ENCODE results near the gene GRIN2A.

The GRIN2A gene

GRCh38 chr16:9801651-9802050 lies 380.6 kb downstream of the GRIN2A start:
- DNase-seq, result no peak

- DNase-seq, result no peak
Measured at GRCh38 chr16:9800186-9800738, 382.0 kb downstream of the GRIN2A start.

- no peak for DNase-seq
Measured at GRCh38 chr16:9798952-9799580, 383.2 kb downstream of the GRIN2A start.

GRCh38 chr16:9798474-9798873 lies 383.8 kb downstream of the GRIN2A start:
- DNase-seq, result no peak

GRCh38 chr16:9797306-9797705 lies 384.9 kb downstream of the GRIN2A start:
- DNase-seq, result no peak

GRCh38 chr16:9793623-9794022 lies 388.6 kb downstream of the GRIN2A start:
- no peak for DNase-seq

- no peak for DNase-seq
Measured at GRCh38 chr16:9791556-9791955, 390.7 kb downstream of the GRIN2A start.

GRCh38 chr16:9790199-9790598 lies 392.0 kb downstream of the GRIN2A start:
- DNase-seq, result no peak

GRCh38 chr16:9787717-9788116 lies 394.5 kb downstream of the GRIN2A start:
- no peak for DNase-seq

- no peak for DNase-seq
Measured at GRCh38 chr16:9780831-9781230, 401.4 kb downstream of the GRIN2A start.

- no peak for DNase-seq
Measured at GRCh38 chr16:9778849-9779248, 403.4 kb downstream of the GRIN2A start.

- DNase-seq, result no peak
Measured at GRCh38 chr16:9775998-9776397, 406.2 kb downstream of the GRIN2A start.

- DNase-seq, result no peak
Measured at GRCh38 chr16:9773289-9773688, 408.9 kb downstream of the GRIN2A start.

- DNase-seq, result no peak
Measured at GRCh38 chr16:9772526-9773225, 409.6 kb downstream of the GRIN2A start.

- no peak for DNase-seq
Measured at GRCh38 chr16:9766891-9767290, 415.3 kb downstream of the GRIN2A start.

- no peak for DNase-seq
Measured at GRCh38 chr16:9763505-9763904, 418.7 kb downstream of the GRIN2A start.

- DNase-seq, result no peak
Measured at GRCh38 chr16:9761870-9762269, 420.4 kb downstream of the GRIN2A start.

- DNase-seq, result no peak
Measured at GRCh38 chr16:9757687-9758086, 424.5 kb downstream of the GRIN2A start.

GRCh38 chr16:9756434-9756833 lies 425.8 kb downstream of the GRIN2A start:
- DNase-seq, result no peak

GRCh38 chr16:9755081-9755480 lies 427.1 kb downstream of the GRIN2A start:
- no peak for DNase-seq

GRCh38 chr16:9741776-9742175 lies 440.5 kb downstream of the GRIN2A start:
- no peak for DNase-seq

GRCh38 chr16:9739301-9739700 lies 442.9 kb downstream of the GRIN2A start:
- DNase-seq, result no peak

- DNase-seq, result no peak
Measured at GRCh38 chr16:9738690-9739089, 443.5 kb downstream of the GRIN2A start.

GRCh38 chr16:9736547-9736946 lies 445.7 kb downstream of the GRIN2A start:
- DNase-seq, result no peak

- DNase-seq, result no peak
Measured at GRCh38 chr16:9723136-9723535, 459.1 kb downstream of the GRIN2A start.

Measured in NCI-H2081 treated with DMSO at 0.1 percent for 48 hours (cell line).